Osteocyte (in vitro differentiated cells): ENCODE measurements around the gene ELF1. TPM values are rescaled to one million over a fixed set of nuclear protein-coding genes. Genes with fewer than 3 reads are reported as not detected.

Source experiments
- DNase-seq: peaks from one replicate; pipeline ENCODE4 v3.0.0; 2021; ENCODE audit warnings: mixed read lengths; ENCODE audit not compliant: unreplicated experiment; ENCODE audit errors: extremely low spot score
- H3K27ac Mint-ChIP-seq: one replicate; pipeline ENCODE4 v1.8.0; 2021; ENCODE audit warnings: mild to moderate bottlenecking, mixed read lengths; ENCODE audit not compliant: unreplicated experiment
- H3K27me3 Mint-ChIP-seq: one replicate; pipeline ENCODE4 v1.8.0; 2021; ENCODE audit warnings: mixed read lengths; ENCODE audit not compliant: unreplicated experiment
- H3K36me3 Mint-ChIP-seq: one replicate; pipeline ENCODE4 v1.8.0; 2021; ENCODE audit warnings: mixed read lengths; ENCODE audit not compliant: unreplicated experiment
- H3K4me1 Mint-ChIP-seq: one replicate; pipeline ENCODE4 v1.8.0; 2021; ENCODE audit warnings: mixed read lengths; ENCODE audit not compliant: unreplicated experiment
- H3K4me3 Mint-ChIP-seq: one replicate; pipeline ENCODE4 v1.8.0; 2021; ENCODE audit warnings: mild to moderate bottlenecking, moderate library complexity, mixed read lengths; ENCODE audit not compliant: unreplicated experiment
- H3K9me3 Mint-ChIP-seq: one replicate; pipeline ENCODE4 v1.8.0; 2021; ENCODE audit warnings: mixed read lengths; ENCODE audit not compliant: unreplicated experiment
- CTCF ChIP-seq: fragments of 200-600 bp; sonication (generic); IDR thresholded peaks from 2 replicates; pipeline ENCODE4 v1.5.0; 2021; ENCODE audit warnings: antibody characterized with exemption, mild to moderate bottlenecking, moderate library complexity
- total RNA-seq: library from RNA; stranded (reverse); gene quantifications from 2 replicates; pipeline ENCODE4 v1.2.1, GENCODE V29; 2021

Gene ELF1
- total RNA-seq, 1 donor from 2014 or later = 52.6 TPM

- DNase-seq = no peak
Measured at GRCh38 chr13:40963927-40964326, 55.2 kb downstream of the ELF1 start.

GRCh38 chr13:40961826-40962225 is 57.3 kb downstream of the ELF1 start:
- peaks cover 15% of the 10 kb centered on the region for H3K36me3 Mint-ChIP-seq
- DNase-seq = no peak
- H3K27ac Mint-ChIP-seq = no peak overlapping the region
- no peaks in the 10 kb centered on the region for H3K27me3 Mint-ChIP-seq
- peaks cover 3% of the 10 kb centered on the region for H3K4me1 Mint-ChIP-seq
- H3K9me3 Mint-ChIP-seq = no peaks in the 10 kb centered on the region
- TF ChIP-seq CTCF = no peak
- no peak overlapping the region for H3K4me3 Mint-ChIP-seq

More at GRCh38 chr13:40963927-40964326, 55.2 kb downstream of the ELF1 start:
- TF ChIP-seq CTCF = no peak
- H3K27ac Mint-ChIP-seq = no peak overlapping the region
- no peak overlapping the region for H3K4me3 Mint-ChIP-seq
- peaks cover 8% of the 10 kb centered on the region for H3K4me1 Mint-ChIP-seq
- no peaks in the 10 kb centered on the region for H3K9me3 Mint-ChIP-seq
- H3K36me3 Mint-ChIP-seq = no peaks in the 10 kb centered on the region
- no peaks in the 10 kb centered on the region for H3K27me3 Mint-ChIP-seq

GRCh38 chr13:40961214-40961613 is 57.9 kb downstream of the ELF1 start:
- no peak for DNase-seq
- TF ChIP-seq CTCF = no peak
- no peaks in the 10 kb centered on the region for H3K27me3 Mint-ChIP-seq
- H3K4me3 Mint-ChIP-seq = no peak overlapping the region
- no peaks in the 10 kb centered on the region for H3K9me3 Mint-ChIP-seq
- H3K4me1 Mint-ChIP-seq = peaks cover 3% of the 10 kb centered on the region
- no peak overlapping the region for H3K27ac Mint-ChIP-seq
- H3K36me3 Mint-ChIP-seq = peaks cover 19% of the 10 kb centered on the region

GRCh38 chr13:40960716-40961115 is 58.4 kb downstream of the ELF1 start:
- H3K4me3 Mint-ChIP-seq = no peak overlapping the region
- no peak for TF ChIP-seq CTCF
- DNase-seq = no peak
- H3K36me3 Mint-ChIP-seq = peaks cover 20% of the 10 kb centered on the region
- H3K4me1 Mint-ChIP-seq = peaks cover 3% of the 10 kb centered on the region
- H3K27me3 Mint-ChIP-seq = no peaks in the 10 kb centered on the region
- no peaks in the 10 kb centered on the region for H3K9me3 Mint-ChIP-seq
- no peak overlapping the region for H3K27ac Mint-ChIP-seq

- Mint-ChIP-seq H3K27me3 (no peaks in the 10 kb centered on the region), H3K4me3 (no peak overlapping the region), H3K4me1 (peaks cover 2% of the 10 kb centered on the region), H3K36me3 (peaks cover 22% of the 10 kb centered on the region), H3K27ac (no peak overlapping the region), H3K9me3 (no peaks in the 10 kb centered on the region)
- no peak for DNase-seq
- no peak for TF ChIP-seq CTCF
Measured at GRCh38 chr13:40958655-40959054, 60.5 kb downstream of the ELF1 start.
